ENCODE results near the gene PTPRD. TPM values are rescaled to one million over a fixed set of nuclear protein-coding genes. Genes with fewer than 3 reads are reported as not detected.
A peak's percentile ranks its signal among the peaks of the same experiment; 100 is the strongest.

Gene PTPRD
- total RNA-seq, 1 donor from 2014 or later = 532 TPM

GRCh38 chr9:9612755-9613154, 1000.0 kb downstream of the PTPRD start:
- Mint-ChIP-seq H3K4me3 (ENCODE audit: unreplicated experiment) (no peak overlapping the region), H3K36me3 (ENCODE audit: unreplicated experiment) (no peaks in the 10 kb centered on the region), H3K27me3 (ENCODE audit: unreplicated experiment) (peaks cover 5% of the 10 kb centered on the region), H3K4me1 (ENCODE audit: low read depth, unreplicated experiment) (peaks cover 10% of the 10 kb centered on the region), H3K27ac (ENCODE audit: unreplicated experiment) (no peak overlapping the region), H3K9me3 (ENCODE audit: unreplicated experiment) (peaks cover 8% of the 10 kb centered on the region)
- TF ChIP-seq CTCF (IDR thresholded peaks at IDR 0.05; ENCODE audit: partially characterized antibody, unreplicated experiment) = no peak
- DNase-seq = no peak

GRCh38 chr9:9612270-9612669, 1000.5 kb downstream of the PTPRD start:
- no peak for DNase-seq
- no peak for TF ChIP-seq CTCF (IDR thresholded peaks at IDR 0.05; ENCODE audit: partially characterized antibody, unreplicated experiment)
- peaks cover 5% of the 10 kb centered on the region for H3K27me3 Mint-ChIP-seq (ENCODE audit: unreplicated experiment)
- H3K9me3 Mint-ChIP-seq (ENCODE audit: unreplicated experiment) = peaks cover 8% of the 10 kb centered on the region
- H3K36me3 Mint-ChIP-seq (ENCODE audit: unreplicated experiment) = no peaks in the 10 kb centered on the region
- peaks cover 12% of the 10 kb centered on the region for H3K4me1 Mint-ChIP-seq (ENCODE audit: low read depth, unreplicated experiment)
- H3K27ac Mint-ChIP-seq (ENCODE audit: unreplicated experiment) = peak overlapping the region; percentile 43
- peak overlapping the region; percentile 3 for H3K4me3 Mint-ChIP-seq (ENCODE audit: unreplicated experiment)

DNA sequence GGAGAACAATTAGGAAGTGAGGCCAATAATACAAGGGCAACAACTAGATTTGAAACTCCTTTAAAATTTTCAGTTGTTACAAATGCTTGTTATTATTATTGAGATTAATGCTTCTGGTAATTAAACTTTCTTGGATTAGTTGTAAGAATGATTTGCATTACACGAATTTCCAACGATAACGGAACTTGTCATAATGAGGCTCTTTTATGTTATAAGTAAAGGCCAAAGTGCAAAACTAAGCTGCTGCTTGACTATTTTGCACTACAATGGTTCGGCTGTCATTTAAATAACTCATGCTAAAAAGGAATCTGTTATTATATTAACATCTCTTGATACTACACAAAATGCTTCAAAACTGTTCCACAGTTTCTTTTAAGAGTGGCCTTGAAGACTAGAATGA, 1007.1 kb downstream of the PTPRD start:
- H3K4me3 Mint-ChIP-seq (ENCODE audit: unreplicated experiment) = no peak overlapping the region
- peaks cover 1% of the 10 kb centered on the region for H3K9me3 Mint-ChIP-seq (ENCODE audit: unreplicated experiment)
- peaks cover 2% of the 10 kb centered on the region for H3K27me3 Mint-ChIP-seq (ENCODE audit: unreplicated experiment)
- H3K4me1 Mint-ChIP-seq (ENCODE audit: low read depth, unreplicated experiment) = peaks cover 10% of the 10 kb centered on the region
- TF ChIP-seq CTCF (IDR thresholded peaks at IDR 0.05; ENCODE audit: partially characterized antibody, unreplicated experiment) = no peak
- no peak overlapping the region for H3K27ac Mint-ChIP-seq (ENCODE audit: unreplicated experiment)
- no peak for DNase-seq
- no peaks in the 10 kb centered on the region for H3K36me3 Mint-ChIP-seq (ENCODE audit: unreplicated experiment)

DNA sequence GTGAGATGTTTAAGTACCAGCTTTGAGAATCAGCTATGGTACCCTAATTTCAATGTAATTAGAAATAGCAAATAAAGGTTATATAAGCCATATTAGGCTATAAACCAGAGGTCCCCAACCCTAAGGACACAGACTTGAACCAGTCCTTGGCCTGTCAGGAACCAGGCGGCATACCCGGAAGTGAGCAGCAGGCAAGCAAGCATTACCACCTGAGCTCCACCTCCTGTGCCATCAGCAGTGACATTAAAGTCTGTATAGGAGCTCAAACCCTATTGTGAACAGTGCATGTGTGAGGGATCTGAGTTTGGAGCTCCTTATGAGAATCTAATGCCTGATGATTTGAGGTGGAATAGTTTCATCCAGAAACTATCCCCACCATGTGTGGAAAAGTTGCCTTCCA, 1009.5 kb downstream of the PTPRD start:
- Mint-ChIP-seq H3K27ac (ENCODE audit: unreplicated experiment) (no peak overlapping the region), H3K4me3 (ENCODE audit: unreplicated experiment) (no peak overlapping the region), H3K4me1 (ENCODE audit: low read depth, unreplicated experiment) (peaks cover 10% of the 10 kb centered on the region), H3K27me3 (ENCODE audit: unreplicated experiment) (no peaks in the 10 kb centered on the region), H3K36me3 (ENCODE audit: unreplicated experiment) (no peaks in the 10 kb centered on the region), H3K9me3 (ENCODE audit: unreplicated experiment) (no peaks in the 10 kb centered on the region)
- TF ChIP-seq CTCF (IDR thresholded peaks at IDR 0.05; ENCODE audit: partially characterized antibody, unreplicated experiment) = no peak
- no peak for DNase-seq

DNA sequence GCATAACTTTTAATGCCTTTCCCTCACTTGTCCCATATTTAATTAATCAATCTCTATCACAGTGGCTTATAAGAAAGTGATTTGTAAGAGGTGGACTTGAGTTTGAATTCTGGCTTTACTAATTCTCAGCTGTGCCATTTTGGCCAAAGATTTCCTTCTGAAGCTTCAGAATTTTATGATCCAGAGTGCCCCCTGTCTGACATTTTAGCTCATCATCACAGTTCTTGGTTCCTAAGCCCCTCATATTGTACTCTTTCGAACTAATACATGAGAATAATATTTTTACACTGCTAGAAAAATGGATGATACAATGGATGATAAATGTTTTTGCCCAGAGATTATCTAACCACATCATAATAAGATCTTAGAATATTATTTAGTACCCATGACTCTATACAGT, 1014.1 kb downstream of the PTPRD start:
- TF ChIP-seq CTCF (IDR thresholded peaks at IDR 0.05; ENCODE audit: partially characterized antibody, unreplicated experiment) = no peak
- no peaks in the 10 kb centered on the region for H3K27me3 Mint-ChIP-seq (ENCODE audit: unreplicated experiment)
- DNase-seq = no peak
- H3K4me1 Mint-ChIP-seq (ENCODE audit: low read depth, unreplicated experiment) = no peaks in the 10 kb centered on the region
- H3K27ac Mint-ChIP-seq (ENCODE audit: unreplicated experiment) = no peak overlapping the region
- H3K9me3 Mint-ChIP-seq (ENCODE audit: unreplicated experiment) = no peaks in the 10 kb centered on the region
- no peak overlapping the region for H3K4me3 Mint-ChIP-seq (ENCODE audit: unreplicated experiment)
- no peaks in the 10 kb centered on the region for H3K36me3 Mint-ChIP-seq (ENCODE audit: unreplicated experiment)
